H1 (cell line): ENCODE data around the gene PATE1. TPM values are rescaled to one million over a fixed set of nuclear protein-coding genes. Genes with fewer than 3 reads are reported as not detected.

Experiments used
- CTCF ChIA-PET: fragments of 300-600 bp; sonication (Branson Sonifier 250); formaldehyde crosslinking; loops from one replicate; lab custom pipeline; 2021; ENCODE audit not compliant: partially characterized antibody; lab: Charles Lee
- POLR2A ChIA-PET: fragments of 300-600 bp; sonication (Branson Sonifier 250); formaldehyde crosslinking; loops from one replicate; lab custom pipeline; 2021; ENCODE audit warnings: inconsistent platforms; ENCODE audit not compliant: partially characterized antibody; lab: Charles Lee
- DNase-seq, 2 experiments: peaks; one replicate each; pipeline versions ENCODE4 v3.0.0 to v3.0.0-alpha.2; 2010 to 2022; ENCODE audit warnings: low spot score in 2 of 2, low read depth in 1 of 2, mixed read lengths in 1 of 2
- FAIRE-seq: peaks from 2 replicates; lab custom pipeline; 2011; peaks lifted over from hg19 to GRCh38; lab: Jason Lieb, UNC
- H2AFZ ChIP-seq: 2 replicates; pipeline ENCODE4 v1.8.1; 2012; ENCODE audit warnings: low read length, inconsistent platforms
- H2AK5ac ChIP-seq: 2 replicates; pipeline ENCODE4 v1.6.1; 2013; ENCODE audit warnings: low read depth, low read length
- H2BK120ac ChIP-seq: replicated peaks from 2 replicates; pipeline ENCODE3; 2013; ENCODE audit warnings: low read depth, low read length, inconsistent platforms
- H2BK12ac ChIP-seq: 2 replicates; pipeline ENCODE4 v1.6.1; 2013; ENCODE audit warnings: low read depth, low read length
- H2BK15ac ChIP-seq: 2 replicates; pipeline ENCODE4 v1.6.1; 2013; ENCODE audit warnings: low read length
- H2BK20ac ChIP-seq: 2 replicates; pipeline ENCODE4 v1.6.1; 2013; ENCODE audit warnings: low read length
- H2BK5ac ChIP-seq: 2 replicates; pipeline ENCODE4 v1.6.1; 2013; ENCODE audit warnings: low read depth, low read length
- H3K14ac ChIP-seq: 2 replicates; pipeline ENCODE4 v1.6.1; 2013; ENCODE audit warnings: inconsistent platforms; ENCODE audit not compliant: insufficient read length
- H3K18ac ChIP-seq: 2 replicates; pipeline ENCODE4 v1.6.1; 2013; ENCODE audit warnings: low read length; ENCODE audit errors: extremely low read depth
- H3K23ac ChIP-seq: 2 replicates; pipeline ENCODE4 v1.6.1; 2013; ENCODE audit warnings: inconsistent platforms; ENCODE audit not compliant: insufficient read length
- H3K23me2 ChIP-seq: 2 replicates; pipeline ENCODE4 v1.6.1; 2013; ENCODE audit warnings: low read depth, low read length
- H3K27ac ChIP-seq: 2 replicates; pipeline ENCODE4 v1.6.1; 2011; ENCODE audit warnings: low read depth, low read length, inconsistent platforms
- H3K27me3 ChIP-seq, 4 experiments: replicated peaks in 1 of 4; 1 replicate in 1 of 4; 2 replicates in 3 of 4; pipeline versions ENCODE4 v1.6.1 to v1.8.1; 2011 to 2013; ENCODE audit warnings: low read length in 3 of 4, mild to moderate bottlenecking in 3 of 4, inconsistent platforms in 2 of 4, mixed read lengths in 2 of 4, moderate library complexity in 1 of 4; ENCODE audit not compliant: control insufficient read depth in 3 of 4, insufficient read depth in 3 of 4; ENCODE audit errors: extremely low read depth in 1 of 4
- H3K36me3 ChIP-seq, 4 experiments: 2 replicates each; pipeline versions ENCODE4 v1.6.1 to v1.8.1; 2011 to 2013; ENCODE audit warnings: mild to moderate bottlenecking in 4 of 4, low read length in 3 of 4, moderate library complexity in 2 of 4, control low read depth in 1 of 4, inconsistent platforms in 1 of 4; ENCODE audit not compliant: insufficient read depth in 4 of 4, control insufficient read depth in 2 of 4
- H3K4ac ChIP-seq: replicated peaks from 2 replicates; pipeline ENCODE3; 2013; ENCODE audit warnings: low read length, low read depth, mixed read lengths, inconsistent platforms; ENCODE audit not compliant: insufficient read length
- H3K4me1 ChIP-seq, 4 experiments: replicated peaks in 1 of 4; 1 replicate in 1 of 4; 2 replicates in 3 of 4; pipeline versions ENCODE4 v1.6.1 to v1.8.1; 2011 to 2013; ENCODE audit warnings: low read length in 3 of 4, inconsistent platforms in 2 of 4, mixed read lengths in 1 of 4; ENCODE audit not compliant: insufficient read depth in 4 of 4, control insufficient read depth in 3 of 4
- H3K4me2 ChIP-seq, 2 experiments: 2 replicates each; pipeline versions ENCODE4 v1.6.1 to v1.8.1; 2011 to 2013; ENCODE audit warnings: low read depth in 2 of 2, low read length in 2 of 2, control low read depth in 1 of 2, inconsistent platforms in 1 of 2, mild to moderate bottlenecking in 1 of 2; ENCODE audit not compliant: insufficient read depth in 1 of 2
- H3K4me3 ChIP-seq, 4 experiments: fragments of 200-600, 300-600 bp in 1 of 4; sonication (generic), shearing (Covaris generic), sonication (Bioruptor Twin) in 1 of 4; 2 replicates each; pipeline versions ENCODE4 v1.5.1 to v1.8.1; 2011 to 2016; ENCODE audit warnings: low read length in 4 of 4, low read depth in 3 of 4, control low read depth in 2 of 4, inconsistent platforms in 2 of 4, mild to moderate bottlenecking in 2 of 4, mixed read lengths in 1 of 4, moderate library complexity in 1 of 4; ENCODE audit not compliant: insufficient read depth in 2 of 4; ENCODE audit errors: extremely low read depth in 1 of 4
- H3K56ac ChIP-seq: replicated peaks from 2 replicates; pipeline ENCODE3; 2013; ENCODE audit warnings: low read depth, mild to moderate bottlenecking, mixed read lengths, low read length, inconsistent platforms; ENCODE audit not compliant: insufficient read length
- H3K79me1 ChIP-seq: 2 replicates; pipeline ENCODE4 v1.6.1; 2013; ENCODE audit warnings: low read depth, low read length, control low read depth
- H3K79me2 ChIP-seq, 2 experiments: 2 replicates each; pipeline versions ENCODE4 v1.6.1 to v1.8.1; 2012 to 2013; ENCODE audit warnings: low read length in 2 of 2, mild to moderate bottlenecking in 2 of 2, inconsistent platforms in 1 of 2; ENCODE audit not compliant: insufficient read depth in 2 of 2, control insufficient read depth in 1 of 2
- H3K9ac ChIP-seq, 4 experiments: replicated peaks in 1 of 4; 1 replicate in 1 of 4; 2 replicates in 3 of 4; pipeline versions ENCODE4 v1.6.1 to v1.8.1; 2011 to 2013; ENCODE audit warnings: low read depth in 3 of 4, low read length in 3 of 4, control low read depth in 2 of 4, mild to moderate bottlenecking in 2 of 4, moderate library complexity in 2 of 4, inconsistent platforms in 1 of 4; ENCODE audit errors: extremely low read depth in 1 of 4
- H3K9me3 ChIP-seq, 2 experiments: 2 replicates each; pipeline versions ENCODE4 v1.6.1 to v1.8.1; 2012 to 2013; ENCODE audit warnings: mild to moderate bottlenecking in 2 of 2, moderate library complexity in 2 of 2, control low read depth in 1 of 2, inconsistent platforms in 1 of 2, low read depth in 1 of 2, low read length in 1 of 2, mixed read lengths in 1 of 2; ENCODE audit not compliant: insufficient read depth in 2 of 2
- H4K20me1 ChIP-seq, 2 experiments: replicated peaks in 1 of 2; 2 replicates each; pipeline versions ENCODE3 to v1.8.1; 2011 to 2013; ENCODE audit warnings: inconsistent platforms in 2 of 2, low read length in 2 of 2, mild to moderate bottlenecking in 1 of 2; ENCODE audit not compliant: insufficient read depth in 2 of 2, control insufficient read depth in 1 of 2
- H4K5ac ChIP-seq: 2 replicates; pipeline ENCODE4 v1.6.1; 2013; ENCODE audit warnings: low read length, low read depth, mixed read lengths, inconsistent platforms; ENCODE audit not compliant: insufficient read length
- H4K8ac ChIP-seq: 2 replicates; pipeline ENCODE4 v1.8.0; 2013; ENCODE audit warnings: mild to moderate bottlenecking, moderate library complexity, low read length, inconsistent platforms; ENCODE audit not compliant: insufficient read depth; ENCODE audit errors: extremely low read depth
- H4K91ac ChIP-seq: replicated peaks from 2 replicates; pipeline ENCODE3; 2013; ENCODE audit warnings: low read length, mixed read lengths, inconsistent platforms; ENCODE audit not compliant: insufficient read length
- TAF1 ChIP-seq: IDR thresholded peaks from 2 replicates; pipeline ENCODE4 v1.6.1; 2011; ENCODE audit warnings: mild to moderate bottlenecking, low read depth, low read length
- WGBS, 2 experiments: shearing (Covaris generic) in 1 of 2; methylation state at CpG; one replicate each; pipeline versions ENCODE4 v1.1.6 to v1.1.7; 2013 to 2015; ENCODE audit warnings: low lambda C conversion rate in 2 of 2, mixed read lengths in 2 of 2, inconsistent platforms in 1 of 2, low coverage in 1 of 2, missing lambda C conversion rate in 1 of 2; ENCODE audit not compliant: insufficient replicate concordance in 2 of 2, insufficient coverage in 1 of 2, insufficient read length in 1 of 2; ENCODE audit errors: extremely low coverage in 1 of 2, missing lambda C conversion rate in 1 of 2; 5-methylcytosine and 5-hydroxymethylcytosine counted together
- polyA plus RNA-seq, 7 experiments: library from polyadenylated mRNA; depleted of rRNA in 3 of 7; stranded (reverse) in 5 of 7; unstranded in 2 of 7; fragments of >200 nt in 5 of 7; fragments of 200-250 nt in 2 of 7; gene quantifications; 1 replicate in 5 of 7; 2 replicates in 1 of 7; 4 replicates in 1 of 7; pipeline versions ENCODE4 v1.2.1 to v1.2.3, GENCODE V29; 2011 to 2013; ENCODE audit warnings: missing spikeins in 2 of 7, mixed read lengths in 2 of 7
- total RNA-seq: library from RNA; stranded (reverse); fragmentation: NEBNext Ultra II Directional; extraction: Animal tissue kit (Norgen Biotek cat#: 25700); gene quantifications from 2 replicates; pipeline ENCODE4 v1.2.1, GENCODE V29; 2021

The PATE1 gene
- total and polyA plus RNA-seq, 2 of the 8 experiments (the other 6 are each of a cell fraction or from before 2014, with no cell fraction given): not detected

- Histone ChIP-seq H2BK5ac (no peak overlapping the region), H3K79me1 (no peaks in the 10 kb centered on the region), H4K20me1 (no peaks in the 10 kb centered on the region), H2BK20ac (no peak overlapping the region), H3K27me3 (no peaks in the 10 kb centered on the region), H3K4me2 (no peak overlapping the region), H3K56ac (no peak overlapping the region), H2AK5ac (no peak overlapping the region), H3K9ac (no peak overlapping the region), H2BK120ac (no peak overlapping the region), H3K9me3 (no peaks in the 10 kb centered on the region), H4K8ac (no peak overlapping the region), H4K91ac (no peak overlapping the region), H4K5ac (no peak overlapping the region), H3K4ac (no peak overlapping the region), H2BK15ac (no peak overlapping the region), H3K23ac (no peak overlapping the region), H3K36me3 (no peaks in the 10 kb centered on the region), H3K23me2 (no peaks in the 10 kb centered on the region), H3K79me2 (no peaks in the 10 kb centered on the region), H3K18ac (no peak overlapping the region), H3K4me1 (no peaks in the 10 kb centered on the region; a peak in 1 of 7 replicates), H3K27ac (no peak overlapping the region), H2BK12ac (no peak overlapping the region), H3K4me3 (no peak overlapping the region), H3K14ac (no peak overlapping the region), H2AFZ (no peak overlapping the region)
- WGBS, 2 experiments: 89% methylated on average over 2 of the region's 2 CpGs; no CpG with 5 or more reads in 1 of the 2 experiments
- ChIA-PET CTCF (interaction anchor here (0.8 kb wide), 1 partner anchor 34 kb away, joined by 3 read pairs; no protein-coding TSS in a partner anchor), POLR2A (no interaction called here)
- no peak for FAIRE-seq
- DNase-seq: no peak
- TF ChIP-seq TAF1: no peak
These were observed 24.5 kb downstream of the PATE1 start for GRCh38 chr11:125770583-125770982.
